Measurements from ENCODE around the gene APOO.
A peak's percentile ranks its signal among the peaks of the same experiment; 100 is the strongest.
"Not testable (repeated sequence)": the region's sequence is repeated elsewhere in the genome, so short reads cannot be mapped to it uniquely, and the experiment has no call there.

The APOO gene

DNA sequence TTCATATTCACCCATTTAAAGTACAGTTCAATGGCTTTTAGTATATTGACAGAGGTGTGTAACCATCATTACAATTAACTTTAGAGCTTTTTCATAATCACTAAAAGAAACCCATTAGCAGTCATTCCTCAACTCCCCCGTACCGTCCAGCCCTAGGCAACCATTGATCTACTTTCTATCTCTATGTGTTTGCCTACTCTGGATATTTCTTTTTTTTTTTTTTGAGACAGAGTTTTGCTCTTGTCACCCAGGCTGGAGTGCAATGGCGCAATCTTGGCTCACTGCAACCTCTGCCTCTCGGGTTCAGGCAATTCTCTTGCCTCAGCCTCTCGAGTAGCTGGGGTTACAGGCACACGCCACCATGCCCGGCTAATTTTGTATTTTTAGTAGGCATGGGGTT, 48.5 kb downstream of the APOO start:
- DNase-seq (ENCODE audit: low spot score), result not testable (repeated sequence)

DNA sequence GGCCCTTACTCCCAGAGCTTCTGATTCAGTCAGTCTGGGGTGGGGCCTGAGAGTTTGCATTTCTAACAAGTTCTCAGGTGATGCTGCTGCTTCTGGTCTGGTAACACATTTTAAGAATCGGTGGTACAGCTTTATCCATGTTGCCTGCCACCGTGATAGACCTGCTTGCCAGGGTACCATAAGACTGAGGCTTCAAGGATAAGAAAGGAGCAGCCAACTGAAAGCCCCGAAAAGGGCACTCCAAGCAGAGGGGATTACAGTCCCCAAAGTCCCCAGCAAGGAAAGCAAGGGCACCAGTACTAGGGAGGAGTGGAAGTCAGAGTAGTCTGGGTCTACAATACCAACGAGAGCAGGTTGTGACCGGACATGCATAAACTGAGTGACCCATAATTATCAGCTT, 49.8 kb downstream of the APOO start:
- no peak for DNase-seq (ENCODE audit: low spot score)

DNA sequence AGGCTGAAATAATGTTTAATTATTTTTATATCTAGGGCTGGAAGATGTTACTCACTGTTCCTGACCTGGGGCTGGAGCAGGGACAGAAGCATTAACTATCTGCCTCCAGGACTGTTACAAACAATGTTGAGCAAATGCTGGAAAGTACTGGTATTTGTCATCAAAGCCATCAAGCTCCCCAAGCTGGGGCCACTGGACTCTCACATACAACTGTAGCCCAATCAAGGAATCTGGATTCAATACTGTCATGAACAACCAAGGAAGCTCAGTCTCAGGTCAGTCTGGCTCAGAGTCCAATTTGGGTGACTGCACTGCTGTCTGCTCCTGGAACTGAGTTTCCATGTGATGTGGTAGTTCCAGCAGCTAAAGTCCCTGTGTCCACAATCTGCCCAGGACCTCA, 50.4 kb downstream of the APOO start:
- no peak for DNase-seq (ENCODE audit: low spot score)

DNA sequence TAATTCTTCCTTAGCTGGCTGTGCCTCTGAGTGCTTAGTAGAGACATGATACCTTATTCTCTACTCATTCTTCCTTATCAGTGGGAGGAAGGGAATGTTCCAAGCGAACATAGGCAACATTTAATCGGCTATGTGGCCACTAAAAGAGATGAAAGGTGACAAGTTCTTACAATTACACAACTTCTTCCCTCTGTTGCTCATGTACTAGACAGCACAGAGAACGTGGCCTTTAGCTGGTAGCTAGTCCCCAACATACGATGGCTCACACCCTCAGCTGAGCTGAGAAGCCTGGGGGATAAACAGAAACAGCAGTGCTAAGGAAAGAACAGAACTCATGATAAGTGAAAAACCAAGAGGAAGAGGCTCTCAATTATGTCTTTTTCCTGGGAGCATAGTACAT, 52.2 kb downstream of the APOO start:
- DNase-seq (ENCODE audit: low spot score), result no peak

DNA sequence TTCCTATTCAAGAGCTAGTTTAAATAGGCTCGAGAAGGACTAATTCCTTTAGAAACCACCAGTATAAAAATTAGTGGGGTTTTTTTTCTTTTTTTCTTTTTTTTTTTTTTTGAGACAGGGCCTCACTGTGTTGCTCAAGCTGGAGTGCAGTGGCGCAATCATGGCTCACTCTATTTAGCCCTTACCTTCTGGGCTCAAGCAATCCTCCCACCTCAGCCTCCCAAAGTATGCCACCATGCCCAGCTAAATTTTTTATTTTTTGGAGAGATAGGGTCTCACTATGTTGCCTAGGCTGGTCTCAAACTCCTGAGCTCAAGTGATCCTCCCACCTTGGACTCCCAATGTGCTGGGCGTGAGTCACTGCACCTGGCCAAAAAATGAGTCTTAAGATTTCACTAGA, 52.8 kb downstream of the APOO start:
- DNase-seq (ENCODE audit: low spot score), result no peak

DNA sequence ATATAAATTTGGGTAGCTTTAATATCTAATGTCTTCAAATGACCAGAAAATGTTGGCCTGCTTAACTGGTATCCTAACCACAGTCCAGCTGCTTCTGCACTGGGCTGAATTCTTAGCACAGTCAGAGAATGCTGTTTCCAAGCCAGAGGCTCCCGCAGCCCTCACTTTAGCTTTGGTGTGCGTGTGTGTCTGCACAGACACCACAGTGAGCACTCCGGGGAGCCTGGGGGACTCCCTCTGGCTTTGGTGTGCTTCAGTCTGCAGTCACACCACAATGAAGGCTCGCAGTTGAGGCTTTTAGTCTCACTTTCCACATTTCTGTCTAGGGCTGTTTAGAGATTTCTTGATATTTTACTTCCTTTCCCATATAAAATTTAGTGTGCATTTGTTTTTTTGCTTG, 53.6 kb downstream of the APOO start:
- DNase-seq (ENCODE audit: low spot score), result no peak

DNA sequence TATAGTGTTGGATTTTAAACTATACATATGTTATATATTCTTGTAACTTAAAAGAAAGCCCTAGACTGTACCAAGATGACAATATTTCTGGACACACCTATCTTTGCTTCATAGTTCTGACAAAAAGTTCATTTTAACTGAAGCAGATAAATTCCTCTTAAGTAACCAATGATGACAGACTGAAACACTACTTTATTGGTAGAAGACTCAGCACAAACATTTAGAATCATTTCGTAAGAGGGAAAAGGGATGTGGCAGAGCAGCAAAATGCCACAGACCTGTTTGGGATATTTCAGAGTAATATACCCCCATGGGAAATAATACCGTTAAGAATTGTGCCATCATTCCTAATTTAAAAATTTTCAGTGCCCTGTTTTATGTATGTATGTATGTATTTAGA, 56.2 kb downstream of the APOO start:
- no peak for DNase-seq (ENCODE audit: low spot score)

DNA sequence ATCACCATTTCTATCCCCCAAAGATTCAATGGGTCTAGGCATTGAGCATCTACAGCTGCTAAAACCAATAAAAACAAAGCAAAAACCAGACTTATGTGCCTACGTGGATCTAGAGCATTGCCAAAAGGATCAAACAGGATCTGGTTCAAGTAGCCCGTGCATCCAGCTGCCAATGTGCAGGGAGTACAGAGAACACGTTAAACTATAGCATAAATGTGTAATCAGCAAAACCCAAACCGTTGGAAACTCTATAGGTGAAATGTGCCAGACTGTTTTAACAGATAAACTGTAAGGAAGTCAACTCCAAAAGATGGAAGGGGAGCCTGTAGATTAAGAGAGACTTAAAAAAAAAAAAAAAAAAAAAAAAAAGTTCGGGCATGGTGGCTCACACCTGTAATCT, 58.5 kb downstream of the APOO start:
- DNase-seq (ENCODE audit: low spot score), result no peak

DNA sequence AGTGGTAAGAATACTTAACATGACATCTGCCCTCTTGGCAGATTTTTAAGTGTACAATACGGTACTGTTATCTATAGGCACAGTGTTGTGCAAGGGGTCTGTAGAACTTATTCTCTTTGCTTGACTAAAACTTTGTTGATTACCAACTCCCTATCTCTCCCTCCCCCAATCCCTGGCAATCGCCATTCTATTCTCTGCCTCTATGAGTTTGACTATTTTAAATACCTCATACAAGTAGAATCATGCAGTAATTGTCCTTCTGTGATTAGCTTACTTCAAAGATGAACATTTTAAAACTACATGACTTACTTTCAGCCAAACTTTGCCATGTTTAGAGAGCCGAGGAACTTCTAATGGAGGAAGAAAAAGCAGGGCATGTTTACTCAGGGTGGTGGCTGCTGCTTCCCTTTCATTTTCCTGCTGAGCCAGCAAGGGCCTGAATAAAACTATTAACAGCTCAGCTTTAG, 62.4 kb downstream of the APOO start:
- no peak for DNase-seq (ENCODE audit: low spot score)

DNA sequence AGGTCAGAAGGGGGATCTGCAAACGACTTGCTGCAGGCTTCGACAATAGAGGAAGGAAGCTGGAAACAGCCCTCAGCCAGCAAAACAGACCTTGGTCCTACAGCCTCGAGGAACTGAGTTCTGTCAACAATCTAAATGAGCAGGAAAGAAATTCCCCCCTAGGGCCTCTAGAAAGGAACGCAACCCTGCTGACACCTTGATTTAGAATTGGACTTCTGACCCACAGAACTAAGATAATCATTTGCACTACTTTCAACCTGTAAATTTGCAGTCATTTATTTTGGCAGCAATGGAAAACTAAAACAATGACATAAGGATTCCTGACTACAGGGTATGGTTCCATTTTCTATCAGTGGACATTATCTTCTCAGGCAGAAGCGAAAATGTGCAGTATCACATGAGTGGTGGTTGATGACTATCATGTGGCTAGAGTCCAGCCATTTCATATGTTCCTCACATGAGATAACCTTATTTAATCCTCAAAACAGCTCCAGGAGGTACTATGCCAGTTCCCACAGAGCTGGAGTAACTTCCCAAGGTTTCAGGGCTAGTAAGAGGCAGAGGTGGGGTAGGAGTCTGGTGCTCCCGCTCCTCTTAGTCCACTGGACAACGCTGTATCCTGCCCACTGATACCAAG, 63.1 kb downstream of the APOO start:
- DNase-seq (ENCODE audit: low spot score), result peak; percentile 23

DNA sequence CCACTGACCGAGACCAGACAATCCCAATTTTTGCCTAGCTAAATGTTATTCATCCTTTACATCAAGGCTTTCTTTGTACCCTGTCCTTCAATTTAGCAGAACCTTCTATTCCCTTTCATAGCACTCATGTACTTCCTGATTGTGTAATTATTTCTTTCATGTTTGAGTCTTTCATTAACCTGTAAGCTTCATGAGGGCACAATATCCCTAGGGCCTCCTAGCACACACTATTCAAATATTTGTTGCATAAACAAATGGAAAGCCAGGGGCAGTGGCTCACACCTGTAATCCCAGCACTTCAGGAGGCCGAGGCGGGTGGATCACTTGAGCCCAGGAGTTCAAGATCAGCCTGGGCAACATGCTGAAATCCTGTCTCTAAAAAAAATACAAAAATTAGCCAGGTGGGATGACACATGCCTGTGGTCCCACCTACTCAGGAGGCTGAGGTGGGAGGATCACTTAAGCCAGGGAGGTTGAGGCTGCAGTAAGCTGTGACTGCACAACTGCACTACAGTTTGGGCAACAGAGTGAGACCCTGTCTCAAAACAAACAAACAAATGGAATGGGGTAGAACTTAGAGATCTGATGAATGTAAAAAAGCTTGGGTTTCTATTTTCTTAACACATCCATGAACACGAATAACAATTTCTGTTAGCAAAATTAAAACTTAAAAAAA, 65.8 kb downstream of the APOO start:
- no peak for DNase-seq (ENCODE audit: low spot score)

DNA sequence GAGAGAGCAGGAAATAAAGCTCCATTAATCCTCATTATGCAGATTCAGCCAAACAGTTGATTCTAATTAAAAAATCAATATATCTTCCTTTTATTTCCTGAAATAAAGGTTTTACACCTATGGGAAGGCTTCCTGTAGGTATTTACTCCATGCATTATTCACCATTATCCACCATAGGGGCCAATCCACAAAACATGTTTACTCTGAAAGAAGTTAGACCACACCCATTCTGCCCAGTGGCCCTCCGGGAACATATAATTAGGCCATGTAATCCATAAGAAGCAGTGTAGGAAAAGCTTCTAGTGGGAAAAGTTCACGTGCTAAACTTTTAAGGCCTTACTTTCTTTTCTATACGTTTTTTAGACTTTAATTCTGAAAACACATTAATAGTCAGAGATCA, 67.1 kb downstream of the APOO start:
- DNase-seq (ENCODE audit: low spot score), result no peak

DNA sequence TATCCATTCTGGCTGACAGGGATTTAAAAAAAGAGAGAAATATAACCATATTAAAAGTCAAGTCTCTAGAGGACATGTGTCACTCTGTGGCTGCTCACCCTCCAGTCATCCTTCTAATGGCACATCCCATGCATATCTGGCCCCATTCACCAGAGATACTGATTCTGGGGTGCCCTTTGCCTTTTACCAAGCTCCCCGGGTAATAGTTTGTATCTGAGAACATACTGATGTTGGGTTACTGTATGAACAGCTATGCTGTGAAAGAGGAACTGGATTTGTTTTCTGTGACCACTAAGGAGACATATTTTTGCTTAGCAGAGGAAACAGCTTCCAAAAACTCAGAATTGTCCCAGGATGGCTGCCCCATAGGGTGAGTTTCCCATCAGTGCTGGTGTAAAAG, 68.8 kb downstream of the APOO start:
- no peak for DNase-seq (ENCODE audit: low spot score)

DNA sequence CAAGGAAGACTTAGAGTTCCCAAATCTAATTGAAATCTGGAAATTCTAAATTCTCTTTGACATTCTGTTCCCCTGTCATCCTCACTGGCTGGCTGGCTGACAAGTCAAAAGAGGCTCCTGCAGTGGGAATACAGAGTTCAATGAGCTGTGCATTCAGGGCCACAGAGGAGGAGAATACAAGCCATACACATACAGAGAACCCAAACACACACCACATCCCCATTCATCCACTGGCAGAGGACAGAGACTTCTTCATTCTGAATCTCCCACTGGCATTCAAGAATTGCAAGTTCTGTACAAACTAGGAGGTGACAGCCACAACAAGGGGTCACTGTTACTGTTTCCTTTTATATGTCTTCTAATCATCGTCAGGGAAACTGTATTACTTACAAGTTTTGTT, 75.0 kb downstream of the APOO start:
- DNase-seq (ENCODE audit: low spot score), result no peak

DNA sequence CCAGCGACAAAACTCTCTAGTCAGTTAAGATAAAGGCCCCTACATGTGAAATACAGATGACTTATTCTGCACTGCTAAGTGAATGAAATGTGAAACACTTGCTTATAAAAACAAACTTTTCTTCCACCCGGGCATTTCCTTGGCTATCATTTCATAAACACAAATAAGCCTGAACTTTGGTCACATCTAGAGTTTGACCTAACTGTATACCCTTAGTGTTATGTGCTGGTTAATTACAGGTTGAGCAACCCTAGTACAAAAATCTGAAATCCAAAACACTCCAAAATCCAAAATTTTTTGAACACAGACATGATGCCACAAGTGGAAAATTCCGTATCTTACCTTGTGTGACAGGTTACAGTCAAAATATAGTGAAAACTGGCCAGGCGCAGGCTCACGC, 78.9 kb downstream of the APOO start:
- DNase-seq (ENCODE audit: low spot score), result no peak

DNA sequence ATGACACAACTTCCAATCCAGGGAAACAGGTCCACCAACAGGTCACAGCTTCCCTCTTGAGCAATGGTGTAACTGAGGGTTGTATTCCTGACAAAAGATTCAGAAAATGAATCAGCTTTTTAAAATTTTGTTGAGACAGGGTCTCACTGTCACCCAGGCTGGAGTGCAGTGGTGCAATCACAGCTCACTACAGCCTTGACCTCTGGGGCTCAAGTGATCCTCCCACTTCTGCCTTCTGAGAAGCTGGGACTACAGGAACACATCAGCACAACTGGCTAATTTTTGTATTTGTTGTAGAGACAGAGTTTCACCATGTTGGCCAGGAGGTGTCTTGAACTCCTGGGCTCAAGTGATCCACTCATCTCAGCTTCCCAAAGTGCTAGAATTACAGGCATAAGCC, 81.1 kb downstream of the APOO start:
- DNase-seq (ENCODE audit: low spot score), result no peak

DNA sequence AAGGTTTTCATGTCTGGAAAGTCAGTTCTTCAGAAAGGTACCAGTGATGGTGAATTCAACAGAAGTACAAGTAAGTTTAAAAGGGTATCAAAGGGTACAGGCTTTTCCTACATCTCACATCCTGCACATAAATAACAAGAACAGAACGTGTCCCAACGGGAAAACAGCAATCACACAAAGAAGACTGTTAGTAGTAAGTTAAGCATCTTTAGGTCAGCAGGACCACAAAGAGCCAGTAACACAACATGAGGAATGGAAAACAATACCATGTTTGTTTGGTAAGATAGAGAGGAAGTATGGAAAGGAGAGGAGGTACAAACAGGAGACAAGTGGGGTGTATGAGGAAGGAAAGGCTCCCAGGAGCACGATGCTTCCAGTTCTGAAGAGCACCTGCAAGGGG, 81.5 kb downstream of the APOO start:
- no peak for DNase-seq (ENCODE audit: low spot score)

DNA sequence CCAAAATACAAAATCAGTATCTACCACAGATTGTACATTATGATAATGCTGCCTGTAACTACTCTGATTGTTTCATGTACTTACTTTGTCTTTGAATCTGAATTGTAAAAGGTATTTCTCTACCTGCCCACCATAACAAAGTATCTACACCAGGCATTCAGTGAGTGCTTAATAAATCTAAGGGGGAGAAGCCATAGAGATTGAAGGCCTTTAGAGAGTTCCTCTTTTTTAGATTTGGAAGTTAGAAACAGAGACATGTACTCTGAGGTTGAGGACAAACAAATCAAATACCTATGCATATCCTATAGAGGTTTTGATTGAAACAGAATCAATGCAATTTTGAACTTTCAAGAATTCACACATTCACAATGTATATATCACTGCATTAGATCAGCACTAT, 82.1 kb downstream of the APOO start:
- DNase-seq (ENCODE audit: low spot score), result no peak

DNA sequence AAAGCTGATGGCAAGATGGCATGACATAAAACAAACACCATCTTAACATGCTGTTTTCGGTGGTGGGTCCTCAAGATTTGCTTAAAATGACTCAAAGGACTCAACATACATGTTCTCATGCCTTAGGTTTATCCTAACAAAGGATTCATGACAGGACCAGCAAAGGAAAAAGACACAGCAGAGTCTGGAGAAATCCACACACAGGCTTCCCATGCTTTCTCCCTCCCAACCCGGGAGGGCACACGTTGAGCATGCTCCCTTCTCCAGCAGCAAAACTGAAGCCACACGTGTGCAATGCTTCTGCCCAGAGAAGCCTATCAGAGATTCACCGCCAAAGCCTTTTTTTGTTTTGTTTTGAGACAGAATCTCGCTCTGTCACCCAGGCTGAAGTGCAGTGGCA, 84.9 kb downstream of the APOO start:
- no peak for DNase-seq (ENCODE audit: low spot score)

DNA sequence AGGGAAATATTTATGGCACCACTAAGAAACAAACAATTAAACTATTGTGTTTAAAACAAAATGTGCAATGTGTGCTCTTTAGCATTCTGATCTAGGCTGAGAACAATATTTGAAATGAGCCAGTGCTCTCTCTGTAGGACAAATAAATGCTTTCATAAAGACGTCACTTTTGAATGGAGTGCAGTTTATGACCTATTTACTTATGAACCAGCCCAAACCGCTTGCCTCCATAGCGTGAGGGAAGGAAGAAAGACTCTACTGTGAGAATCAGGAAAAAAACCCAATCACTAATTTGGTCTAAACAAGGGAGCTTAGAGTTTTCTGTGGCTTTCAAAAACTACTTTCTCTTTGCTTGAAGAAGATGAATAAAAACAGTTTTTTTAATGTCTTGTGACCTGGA, 85.3 kb downstream of the APOO start:
- DNase-seq (ENCODE audit: low spot score), result peak; percentile 79

DNA sequence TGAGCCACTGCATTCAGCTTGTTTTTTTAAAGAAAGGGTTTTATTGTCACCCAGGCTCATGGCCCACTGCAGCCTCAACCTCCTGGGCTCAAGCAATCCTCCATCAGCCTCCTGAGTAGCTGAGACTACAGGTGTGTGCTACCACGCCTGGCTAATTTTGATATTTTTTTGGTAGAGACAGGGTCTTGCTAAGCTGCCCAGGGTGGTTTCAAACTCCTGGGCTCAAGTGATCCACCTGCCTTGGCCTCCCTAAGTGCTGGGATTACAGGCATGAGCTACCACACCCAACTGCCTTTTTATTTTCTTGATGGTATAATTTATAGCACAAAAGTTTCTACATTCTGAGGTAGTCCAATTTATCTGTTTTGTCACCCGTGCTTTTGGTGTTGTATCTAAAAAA, 85.9 kb downstream of the APOO start:
- DNase-seq (ENCODE audit: low spot score), result no peak

DNA sequence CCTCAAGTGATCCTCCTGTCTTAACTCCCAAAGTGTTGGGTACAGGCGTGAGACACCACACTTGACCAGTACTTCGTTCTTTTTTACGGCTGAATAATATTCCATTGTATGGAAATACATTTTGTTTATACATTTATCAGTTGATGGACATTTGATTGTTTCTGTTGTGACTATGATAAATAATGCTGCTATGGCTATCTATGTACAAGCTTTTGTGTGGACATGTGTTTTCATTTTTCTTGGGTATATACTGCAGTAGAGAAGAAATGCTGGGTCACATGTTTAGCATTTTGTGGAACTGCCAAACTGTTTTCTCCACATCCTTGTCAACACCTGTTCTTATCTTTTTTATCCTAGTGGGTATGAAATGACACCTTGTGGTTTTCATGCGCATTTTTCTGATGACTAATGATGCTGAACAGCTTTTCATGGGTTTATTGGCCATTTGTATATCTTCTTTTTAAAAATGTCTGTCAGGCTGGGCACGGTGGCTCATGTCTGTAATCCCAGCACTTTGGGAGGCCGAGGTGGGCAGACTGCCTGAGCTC, 87.4 kb downstream of the APOO start:
- DNase-seq (ENCODE audit: low spot score), result no peak

DNA sequence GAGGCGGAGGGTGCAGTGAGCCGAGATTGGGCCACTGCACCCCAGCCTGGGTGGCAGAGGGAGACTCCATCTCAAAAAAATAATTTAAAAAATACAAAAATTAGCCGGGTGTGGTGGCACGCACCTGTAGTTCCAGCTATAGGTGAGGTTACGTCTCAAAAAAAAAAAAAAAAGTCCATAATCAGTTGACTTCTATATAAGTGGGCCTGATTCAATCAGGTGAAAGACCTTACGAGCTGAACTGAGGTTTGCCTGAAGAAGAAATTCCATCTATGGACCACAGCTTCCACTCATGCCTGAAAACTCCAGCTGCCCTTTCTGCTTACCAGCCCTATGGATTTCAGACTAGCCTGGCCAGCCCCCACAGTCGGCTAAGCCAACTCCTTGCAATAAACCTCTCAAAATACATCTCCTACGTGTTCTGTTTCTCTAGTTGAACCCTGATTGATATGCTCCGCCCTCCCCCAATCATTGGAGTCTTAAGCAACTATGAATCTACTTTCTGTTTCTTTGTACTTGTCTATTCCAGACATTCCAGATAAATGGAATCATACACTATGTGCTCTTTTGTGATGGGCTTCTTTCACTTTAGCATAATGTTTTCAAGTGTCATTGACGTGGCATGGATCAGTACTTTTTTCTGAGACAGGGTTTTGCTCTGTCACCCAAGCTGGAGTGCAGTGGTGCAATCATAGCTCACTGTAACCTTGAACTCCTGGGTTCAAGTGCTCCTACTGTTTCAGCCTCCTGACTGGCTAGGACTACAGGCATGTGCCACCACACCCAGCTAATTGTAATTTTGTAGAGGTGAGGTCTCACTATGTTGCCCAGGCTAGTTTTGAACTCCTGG, 88.1 kb downstream of the APOO start:
- DNase-seq (ENCODE audit: low spot score), result no peak
